Activated T-helper 2 cell treated with anti-CD3 and anti-CD28 coated beads, Interferon-gamma antibody, Interleukin-2, Interleukin-4, amounts not matched to agents 10 μg/mL and 5 μg/mL and 100 μg/mL, durations not matched to agents 14 hours and 24 hours and 36 hours (primary cell): ENCODE measurements around the gene GUCY2C. TPM values are rescaled to one million over a fixed set of nuclear protein-coding genes. Genes with fewer than 3 reads are reported as not detected.

Experiments
- DNase-seq: peaks from one replicate; pipeline ENCODE4 v3.0.0; 2021; ENCODE audit warnings: low spot score
- H3K27ac Mint-ChIP-seq: one replicate; pipeline ENCODE4 v1.8.0; 2021; ENCODE audit warnings: mixed read lengths
- H3K27me3 Mint-ChIP-seq: one replicate; pipeline ENCODE4 v1.8.0; 2021; ENCODE audit warnings: low read depth, mixed read lengths
- H3K36me3 Mint-ChIP-seq: one replicate; pipeline ENCODE4 v1.8.0; 2021; ENCODE audit warnings: low read depth, mixed read lengths
- H3K4me1 Mint-ChIP-seq: one replicate; pipeline ENCODE4 v1.8.0; 2021; ENCODE audit warnings: low read depth, mixed read lengths
- H3K4me3 Mint-ChIP-seq: one replicate; pipeline ENCODE4 v1.8.0; 2021; ENCODE audit warnings: low read depth, mild to moderate bottlenecking, moderate library complexity, mixed read lengths
- H3K9me3 Mint-ChIP-seq: one replicate; pipeline ENCODE4 v1.8.0; 2021; ENCODE audit warnings: mixed read lengths
- intact Hi-C: fragments of 100-400 bp; cut with micrococcal nuclease; formaldehyde crosslinking; loops from one replicate; pipeline ENCODE4 v1.15.1; 2023
- total RNA-seq: library from RNA; stranded (reverse); gene quantifications from 2 replicates; pipeline ENCODE4 v1.2.3, GENCODE V29; 2022

GUCY2C gene
- total RNA-seq, 1 donor from 2014 or later, result not detected

GRCh38 chr12:14572401-14572800 lies 124.0 kb downstream of the GUCY2C start:
- H3K4me3 Mint-ChIP-seq, result no peak overlapping the region
- H3K27me3 Mint-ChIP-seq, result peaks cover 47% of the 10 kb centered on the region
- H3K4me1 Mint-ChIP-seq, result peaks cover 5% of the 10 kb centered on the region
- no peaks in the 10 kb centered on the region for H3K36me3 Mint-ChIP-seq
- H3K9me3 Mint-ChIP-seq, result no peaks in the 10 kb centered on the region
- intact Hi-C loops, result no loop called here
- no peak overlapping the region for H3K27ac Mint-ChIP-seq
- no peak for DNase-seq

- DNase-seq, result no peak
- Mint-ChIP-seq H3K36me3 (no peaks in the 10 kb centered on the region), H3K9me3 (no peaks in the 10 kb centered on the region), H3K27ac (no peak overlapping the region), H3K4me1 (no peaks in the 10 kb centered on the region), H3K4me3 (no peak overlapping the region), H3K27me3 (peaks cover 46% of the 10 kb centered on the region)
- intact Hi-C loops, result no loop called here
Observed at GRCh38 chr12:14571779-14572178, 124.6 kb downstream of the GUCY2C start.

- no peak for DNase-seq
- Mint-ChIP-seq H3K36me3 (no peaks in the 10 kb centered on the region), H3K27ac (no peak overlapping the region), H3K9me3 (no peaks in the 10 kb centered on the region), H3K27me3 (peaks cover 42% of the 10 kb centered on the region), H3K4me1 (no peaks in the 10 kb centered on the region), H3K4me3 (no peak overlapping the region)
- intact Hi-C loops, result no loop called here
Observed at GRCh38 chr12:14570231-14570630, 126.2 kb downstream of the GUCY2C start.

- H3K4me3 Mint-ChIP-seq, result no peak within 1 kb of the TSS
- peaks cover 38% of the 10 kb centered on the region for H3K27me3 Mint-ChIP-seq
- no peaks in the 10 kb centered on the region for H3K4me1 Mint-ChIP-seq
- H3K36me3 Mint-ChIP-seq, result no peaks in the 10 kb centered on the region
- no peak within 1 kb of the TSS for H3K27ac Mint-ChIP-seq
- DNase-seq, result no peak
- H3K9me3 Mint-ChIP-seq, result no peaks in the 10 kb centered on the region
- intact Hi-C loops, result no loop called here
Observed at GRCh38 chr12:14567351-14568162, 128.8 kb downstream of the GUCY2C start, which contains the start of gene PLBD1. Gene PLBD1, minus strand, starts transcription at chr12:14567883. Its CDS starts 187 bp downstream, at chr12:14567696.

- Mint-ChIP-seq H3K36me3 (no peaks in the 10 kb centered on the region), H3K27me3 (peaks cover 26% of the 10 kb centered on the region), H3K4me3 (no peak overlapping the region), H3K9me3 (no peaks in the 10 kb centered on the region), H3K4me1 (no peaks in the 10 kb centered on the region), H3K27ac (no peak overlapping the region)
- intact Hi-C loops, result no loop called here
- no peak for DNase-seq
Observed at GRCh38 chr12:14564336-14564959, 132.0 kb downstream of the GUCY2C start.

GRCh38 chr12:14563046-14563445 lies 133.4 kb downstream of the GUCY2C start:
- H3K27me3 Mint-ChIP-seq, result peaks cover 20% of the 10 kb centered on the region
- H3K4me1 Mint-ChIP-seq, result no peaks in the 10 kb centered on the region
- H3K4me3 Mint-ChIP-seq, result no peak overlapping the region
- DNase-seq, result no peak
- H3K9me3 Mint-ChIP-seq, result no peaks in the 10 kb centered on the region
- intact Hi-C loops, result no loop called here
- H3K27ac Mint-ChIP-seq, result no peak overlapping the region
- H3K36me3 Mint-ChIP-seq, result no peaks in the 10 kb centered on the region

Other genes with a start within 250 kb of the GUCY2C start
- gene PLBD1, start 128.7 kb downstream of the GUCY2C start, total RNA-seq, result not detected in 2 replicates
- 128 and 134 TPM in 2 replicates for gene WBP11, start 106.9 kb upstream of the GUCY2C start, total RNA-seq
- 2.2 and 2.8 TPM in 2 replicates for gene C12orf60, start 107.1 kb upstream of the GUCY2C start, total RNA-seq
- gene SMCO3, start 117.6 kb upstream of the GUCY2C start, total RNA-seq, result not detected in 2 replicates
- not detected in 2 replicates for gene ART4, start 146.9 kb upstream of the GUCY2C start, total RNA-seq
- gene MGP, start 189.3 kb upstream of the GUCY2C start, total RNA-seq, result not detected in 2 replicates
- 3.2 and 4.7 TPM in 2 replicates for gene ERP27, start 241.9 kb upstream of the GUCY2C start, total RNA-seq